Right cardiac atrium (tissue), 5 donors: ENCODE results near the gene NCKAP1. TPM values are rescaled to one million over a fixed set of nuclear protein-coding genes. Genes with fewer than 3 reads are reported as not detected.
A peak's percentile ranks its signal among the peaks of the same experiment; 100 is the strongest.

Experiments used
- ATAC-seq, 2 donors: fragments of 200-7000 bp; cut with Tn5 transposase; one replicate each; pipeline versions ENCODE4 v1.8.0 to v1.9.1; 2020; ENCODE audit warnings: moderate library complexity in 2 of 2, mild to moderate bottlenecking in 1 of 2
- DNase-seq, 3 donors: peaks; one replicate each; pipeline ENCODE4 v3.0.0-alpha.2; 2020
- H3K27ac ChIP-seq: one replicate; pipeline ENCODE4 v1.5.1; 2013; ENCODE audit warnings: mild to moderate bottlenecking, low read length, control low read depth, moderate library complexity
- H3K27me3 ChIP-seq: one replicate; pipeline ENCODE4 v1.6.1; 2013; ENCODE audit not compliant: control insufficient read depth, insufficient read depth
- H3K4me1 ChIP-seq: one replicate; pipeline ENCODE4 v1.6.1; 2013; ENCODE audit warnings: low read length; ENCODE audit not compliant: control insufficient read depth, insufficient read depth
- H3K4me3 ChIP-seq: one replicate; pipeline ENCODE4 v1.5.1; 2013; ENCODE audit warnings: low read length, control low read depth
- H3K9me3 ChIP-seq: one replicate; pipeline ENCODE4 v1.6.1; 2013; ENCODE audit warnings: low read length; ENCODE audit not compliant: control insufficient read depth
- WGBS: extraction: QIAGEN DNeasy Blood & Tissue Kit; methylation state at CpG from one replicate; pipeline ENCODE4 v1.1.7; 2013; 5-methylcytosine and 5-hydroxymethylcytosine counted together
- intact Hi-C, 4 donors: fragments of 100-400 bp; cut with DNase I; formaldehyde crosslinking; loops; one replicate each; pipeline versions ENCODE4 v1.11.0 to v1.14.0; 2022 to 2023
- polyA plus RNA-seq: library from polyadenylated mRNA; stranded (reverse); fragments of 200-250 nt; gene quantifications from one replicate; pipeline ENCODE4 v1.2.3, GENCODE V29; 2013
- total RNA-seq, 4 donors: library from RNA; stranded (reverse); fragmentation: NEBNext Ultra II Directional; extraction: Animal tissue kit (Norgen Biotek cat#: 25700); gene quantifications; one replicate each; pipeline ENCODE4 v1.2.1, GENCODE V29; 2021
- donor health status: healthy with polysubstance abuse.
- donor health status: DM: no; HTN: yes; CAD: no.
- donor health status: DM: no; HTN: no; CAD: no.
- donor health status: DM: no; HTN: yes; CAD: no; lungs with severe emphysema.
- donor health status: DM: yes; HTN: yes; CAD: no.

NCKAP1 gene
- total and polyA plus RNA-seq, 5 donors: 63.0 to 158 (median 132) TPM

DNA sequence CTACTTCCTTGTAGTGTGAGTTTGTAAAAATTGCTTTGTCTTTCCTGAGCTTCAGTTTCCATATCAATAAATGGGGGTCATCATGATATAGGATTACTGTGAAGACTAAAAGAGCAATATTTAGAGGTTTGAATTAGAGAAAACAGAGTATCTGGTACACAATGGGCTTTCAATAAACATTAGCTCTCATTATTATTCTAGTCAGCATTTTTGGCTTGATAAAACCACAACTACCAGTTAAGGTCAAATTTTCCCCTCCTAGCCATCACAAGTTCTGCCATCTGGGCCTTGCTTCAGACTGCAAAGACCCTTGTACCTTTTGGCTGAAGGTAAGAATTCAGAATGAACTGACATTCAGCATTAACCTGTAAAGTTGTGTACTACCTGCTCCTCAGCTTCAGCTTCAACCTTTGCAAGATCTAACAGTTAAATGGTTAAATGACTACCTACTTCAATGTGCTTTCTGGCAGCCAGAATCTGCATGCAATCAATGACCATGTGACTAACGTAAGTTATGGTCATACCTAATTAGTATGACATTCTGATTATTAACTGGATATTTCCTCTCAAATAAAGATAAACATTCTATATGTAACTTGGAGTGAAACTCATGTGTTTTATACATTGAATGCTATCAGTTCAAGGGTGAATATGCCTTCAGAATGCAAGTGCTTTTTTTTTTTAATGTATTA is 119.2 kb downstream of the NCKAP1 start:
- Histone ChIP-seq H3K27ac (no peak overlapping the region), H3K27me3 (no peaks in the 10 kb centered on the region), H3K9me3 (no peaks in the 10 kb centered on the region), H3K4me1 (no peaks in the 10 kb centered on the region), H3K4me3 (no peak overlapping the region)
- DNase-seq (no peak), ATAC-seq (no peak)
- 49% methylated on average over 1 of the region's 1 CpG for WGBS
- intact Hi-C loops: no loop called here

DNA sequence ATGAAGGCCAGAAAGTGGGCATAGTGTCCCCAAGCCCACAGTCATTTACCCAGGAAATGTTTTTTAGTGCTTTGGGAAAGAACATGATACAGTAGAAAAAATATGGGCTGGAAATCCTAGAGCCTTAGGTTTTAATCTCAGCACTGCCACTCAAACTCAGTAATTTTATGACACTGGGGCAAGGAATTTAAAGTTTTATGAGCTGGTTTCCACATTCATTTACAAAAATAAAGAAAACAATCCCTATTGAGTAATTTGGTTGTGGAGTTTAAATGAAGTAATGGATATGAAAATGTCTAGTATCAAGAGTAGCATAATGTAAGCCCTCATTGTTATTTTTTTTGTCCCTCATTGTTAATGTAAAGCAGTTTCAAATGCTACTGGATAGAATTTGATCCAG is 120.3 kb downstream of the NCKAP1 start:
- Histone ChIP-seq H3K27me3 (no peaks in the 10 kb centered on the region), H3K9me3 (no peaks in the 10 kb centered on the region), H3K27ac (no peak overlapping the region), H3K4me3 (no peak overlapping the region), H3K4me1 (no peaks in the 10 kb centered on the region)
- ATAC-seq: no peak
- intact Hi-C loops: no loop called here
- DNase-seq: no peak

DNA sequence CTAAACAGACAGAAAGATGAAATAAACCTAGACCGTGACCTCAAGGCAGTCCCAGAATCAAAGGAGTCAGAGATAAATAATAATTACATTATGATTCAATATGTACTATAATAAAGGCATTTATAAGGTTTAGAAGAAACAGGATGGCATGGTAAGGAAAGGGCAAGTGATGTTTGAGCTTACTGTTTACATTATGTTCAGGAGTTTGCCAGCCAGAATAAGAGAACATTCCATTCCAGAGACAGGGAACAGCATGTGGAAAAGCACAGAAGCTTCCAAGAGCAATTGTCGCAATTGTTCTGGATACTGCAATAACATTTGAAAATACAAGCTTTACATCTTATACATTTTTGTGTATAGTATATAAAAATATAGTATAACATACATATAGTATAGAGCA is 121.8 kb downstream of the NCKAP1 start:
- ATAC-seq: no peak
- intact Hi-C loops: no loop called here
- no peak for DNase-seq
- Histone ChIP-seq H3K4me3 (no peak overlapping the region), H3K27me3 (no peaks in the 10 kb centered on the region), H3K27ac (no peak overlapping the region), H3K9me3 (no peaks in the 10 kb centered on the region), H3K4me1 (no peaks in the 10 kb centered on the region)
- 98% methylated on average over 2 of the region's 2 CpGs for WGBS

DNA sequence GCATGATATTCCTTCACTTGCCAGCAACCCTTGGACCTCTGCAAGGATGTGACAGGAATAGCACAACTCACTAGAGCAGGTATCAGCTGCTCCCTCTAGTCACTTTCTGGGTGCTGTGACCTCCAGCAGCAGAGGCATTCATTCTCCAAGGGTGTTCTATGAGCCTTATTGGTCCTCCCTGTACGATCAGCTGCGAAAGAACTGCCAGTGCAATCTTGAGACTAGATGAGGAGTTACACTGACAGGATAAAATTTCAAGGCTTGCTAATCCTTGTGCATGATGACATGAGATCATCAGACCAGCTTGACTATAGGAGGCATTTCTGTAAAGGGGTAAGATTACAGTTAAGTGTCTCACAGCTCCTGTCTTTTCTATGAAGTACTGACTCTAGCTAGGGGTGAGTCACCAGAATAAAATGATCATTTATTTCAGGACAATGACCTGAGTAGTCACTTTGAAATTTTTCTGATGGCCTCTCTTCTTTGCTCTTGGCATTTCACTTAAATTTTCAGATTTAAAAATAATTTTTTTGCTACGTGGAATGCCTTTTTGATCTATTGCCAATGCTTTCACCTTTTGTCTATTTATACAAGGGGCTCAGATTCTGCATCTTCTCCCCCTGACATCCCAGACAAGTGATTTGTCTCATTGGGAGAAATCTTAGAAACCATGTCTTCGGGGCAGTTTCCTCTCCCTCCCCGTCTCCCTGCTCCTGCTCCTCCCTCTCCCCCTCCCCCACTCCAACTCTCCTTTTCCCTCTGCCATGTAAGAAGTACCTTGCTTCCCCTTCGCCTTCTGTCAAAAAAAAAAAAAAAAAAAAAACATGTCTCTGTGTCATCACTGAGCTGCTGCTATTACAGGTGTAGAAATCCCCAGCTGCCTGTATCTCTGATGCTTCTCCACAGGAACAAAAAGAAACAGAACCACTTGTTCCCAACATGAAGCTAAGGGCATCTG is 122.6 kb downstream of the NCKAP1 start:
- Histone ChIP-seq H3K27me3 (no peaks in the 10 kb centered on the region), H3K4me3 (no peak overlapping the region), H3K4me1 (no peaks in the 10 kb centered on the region), H3K9me3 (no peaks in the 10 kb centered on the region), H3K27ac (peak overlapping the region; percentile 18)
- DNase-seq (no peak), ATAC-seq (peak; percentile 54 to 64)
- 67% methylated on average over 6 of the region's 6 CpGs for WGBS
- intact Hi-C loops: no loop called here

DNA sequence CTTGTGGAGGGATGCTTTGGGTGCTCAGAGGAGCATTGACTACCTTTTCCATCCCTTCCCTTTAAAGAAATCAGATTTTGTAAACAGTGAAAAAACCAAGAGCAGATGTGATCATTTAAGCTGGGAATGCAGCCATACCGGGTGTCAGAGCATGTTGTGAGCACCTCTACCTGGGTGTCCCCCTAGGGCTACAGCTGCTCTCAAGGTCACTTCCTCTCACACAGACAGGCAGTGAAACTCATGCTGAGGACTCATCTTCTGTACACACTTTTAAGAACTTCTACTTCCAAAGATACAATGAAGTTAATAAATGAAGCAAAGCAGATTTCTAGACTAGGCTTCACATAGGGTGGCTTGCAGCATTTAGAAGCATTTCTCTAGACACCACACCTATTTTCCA is 123.4 kb downstream of the NCKAP1 start:
- 88% methylated on average over 1 of the region's 1 CpG for WGBS

DNA sequence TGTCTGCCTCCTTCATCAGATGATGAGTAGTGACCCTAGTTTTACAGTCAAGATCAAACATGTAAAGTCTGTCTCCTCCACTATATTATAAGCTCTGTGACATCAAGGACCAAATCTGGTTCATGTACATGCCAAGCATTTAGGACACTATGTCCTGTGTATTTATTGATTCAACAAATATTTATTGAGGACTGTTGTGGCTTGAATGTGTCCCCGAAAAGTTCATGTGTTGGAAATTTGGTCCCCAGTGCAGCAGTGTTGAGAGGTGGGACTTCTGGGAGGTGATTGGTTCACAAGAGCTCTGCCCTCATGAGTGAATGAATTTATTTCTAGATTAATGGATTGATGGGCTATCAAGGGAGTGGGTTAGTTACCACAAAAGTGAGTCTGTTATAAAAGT is 125.2 kb downstream of the NCKAP1 start:
- no peaks in the 10 kb centered on the region for H3K27me3 ChIP-seq
- no peak for DNase-seq
- no peak for ATAC-seq
- intact Hi-C loops: no loop called here
- H3K9me3 ChIP-seq: no peaks in the 10 kb centered on the region
- no peak overlapping the region for H3K4me3 ChIP-seq
- no peaks in the 10 kb centered on the region for H3K4me1 ChIP-seq
- H3K27ac ChIP-seq: no peak overlapping the region
- WGBS: 98% methylated on average over 1 of the region's 1 CpG

More for the DNA sequence above, 123.4 kb downstream of the NCKAP1 start:
- Histone ChIP-seq H3K27ac (no peak overlapping the region), H3K9me3 (no peaks in the 10 kb centered on the region), H3K4me1 (no peaks in the 10 kb centered on the region), H3K27me3 (no peaks in the 10 kb centered on the region), H3K4me3 (no peak overlapping the region)
- peak in 1 of 2 donors; percentile 34 for ATAC-seq
- intact Hi-C loops: no loop called here
- no peak for DNase-seq

DNA sequence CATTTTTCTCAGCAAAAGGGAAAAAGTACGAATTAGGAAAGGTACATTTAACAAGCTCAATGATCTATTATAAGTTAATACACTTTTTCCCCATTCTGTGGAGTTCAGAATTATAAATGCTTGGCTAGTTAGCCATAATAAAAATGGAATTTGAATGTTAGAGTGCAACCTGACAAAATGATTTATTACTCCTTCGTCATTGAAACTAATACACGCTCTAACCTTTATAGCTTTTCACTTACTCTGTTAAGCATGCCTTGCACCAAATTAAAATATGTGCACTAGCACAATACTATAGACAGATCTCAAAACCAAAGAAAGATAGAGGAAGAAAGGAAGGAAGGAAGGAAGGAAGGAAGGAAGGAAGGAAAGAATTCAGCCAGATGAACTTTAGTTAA is 125.7 kb downstream of the NCKAP1 start:
- no peaks in the 10 kb centered on the region for H3K4me1 ChIP-seq
- WGBS: 95% methylated on average over 3 of the region's 3 CpGs
- DNase-seq (no peak), ATAC-seq (no peak)
- no peak overlapping the region for H3K4me3 ChIP-seq
- no peaks in the 10 kb centered on the region for H3K9me3 ChIP-seq
- no peaks in the 10 kb centered on the region for H3K27me3 ChIP-seq
- H3K27ac ChIP-seq: no peak overlapping the region
- intact Hi-C loops: no loop called here

DNA sequence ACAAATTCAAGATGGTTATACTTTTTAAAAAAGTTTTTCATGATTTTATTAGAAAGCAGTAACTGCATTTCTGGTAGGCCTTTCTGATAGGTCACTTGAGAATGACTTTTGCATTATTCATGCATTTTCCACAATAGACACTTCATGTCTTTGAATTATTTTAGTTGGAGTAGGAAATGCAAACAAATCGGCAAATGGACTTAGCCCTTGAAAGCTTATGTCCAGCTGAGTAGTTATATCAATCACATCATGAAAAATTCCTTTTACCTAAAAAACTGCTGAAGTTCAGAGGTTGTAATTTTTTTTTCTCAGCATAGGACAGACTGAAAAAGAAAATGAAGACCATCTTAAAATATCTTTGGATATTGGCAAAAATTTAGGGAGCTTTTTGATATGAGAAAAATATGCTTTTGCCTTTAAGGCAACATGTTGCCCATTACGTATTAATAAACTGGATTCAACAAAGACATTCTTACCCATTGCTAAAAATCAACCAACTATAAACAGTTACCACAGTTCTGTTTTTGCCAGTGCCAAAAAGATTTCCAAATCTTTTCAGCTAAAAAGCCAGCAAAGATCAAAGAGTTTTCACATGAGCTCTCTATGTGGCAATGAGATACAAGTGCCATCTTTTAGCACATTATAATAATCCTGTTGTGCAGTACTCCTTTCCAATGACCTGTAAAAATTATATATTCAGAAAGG is 126.3 kb downstream of the NCKAP1 start:
- intact Hi-C loops: no loop called here

DNA sequence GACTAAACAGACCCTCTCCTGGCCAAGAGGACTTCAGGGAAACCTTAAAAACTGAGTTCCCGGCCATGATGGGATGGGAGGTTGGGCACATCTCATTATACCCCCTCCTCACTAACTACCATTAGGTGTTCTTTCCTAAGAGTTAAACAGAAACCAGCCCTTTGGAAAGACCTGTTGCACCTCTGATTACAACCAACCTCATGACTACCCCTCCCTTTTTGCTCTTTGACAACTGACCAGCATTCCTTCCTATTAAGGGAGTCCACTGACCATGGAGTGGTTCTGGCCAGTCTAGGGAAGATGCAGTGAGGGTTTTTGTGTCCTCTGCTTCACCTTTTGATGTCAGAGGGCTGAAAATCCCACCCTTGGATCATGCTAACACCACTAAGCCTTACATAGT is 127.3 kb downstream of the NCKAP1 start:
- Histone ChIP-seq H3K4me1 (peaks cover 2% of the 10 kb centered on the region), H3K27ac (no peak overlapping the region), H3K9me3 (no peaks in the 10 kb centered on the region), H3K4me3 (no peak overlapping the region), H3K27me3 (no peaks in the 10 kb centered on the region)
- intact Hi-C loops: no loop called here
- ATAC-seq (no peak), DNase-seq (no peak)
- 97% methylated on average over 1 of the region's 1 CpG for WGBS

More for the DNA sequence above, 126.3 kb downstream of the NCKAP1 start:
- no peaks in the 10 kb centered on the region for H3K9me3 ChIP-seq
- H3K27me3 ChIP-seq: no peaks in the 10 kb centered on the region
- WGBS: 90% methylated on average over 2 of the region's 2 CpGs
- no peak overlapping the region for H3K4me3 ChIP-seq
- DNase-seq: no peak
- peaks cover 2% of the 10 kb centered on the region for H3K4me1 ChIP-seq
- H3K27ac ChIP-seq: no peak overlapping the region
- ATAC-seq: no peak

DNA sequence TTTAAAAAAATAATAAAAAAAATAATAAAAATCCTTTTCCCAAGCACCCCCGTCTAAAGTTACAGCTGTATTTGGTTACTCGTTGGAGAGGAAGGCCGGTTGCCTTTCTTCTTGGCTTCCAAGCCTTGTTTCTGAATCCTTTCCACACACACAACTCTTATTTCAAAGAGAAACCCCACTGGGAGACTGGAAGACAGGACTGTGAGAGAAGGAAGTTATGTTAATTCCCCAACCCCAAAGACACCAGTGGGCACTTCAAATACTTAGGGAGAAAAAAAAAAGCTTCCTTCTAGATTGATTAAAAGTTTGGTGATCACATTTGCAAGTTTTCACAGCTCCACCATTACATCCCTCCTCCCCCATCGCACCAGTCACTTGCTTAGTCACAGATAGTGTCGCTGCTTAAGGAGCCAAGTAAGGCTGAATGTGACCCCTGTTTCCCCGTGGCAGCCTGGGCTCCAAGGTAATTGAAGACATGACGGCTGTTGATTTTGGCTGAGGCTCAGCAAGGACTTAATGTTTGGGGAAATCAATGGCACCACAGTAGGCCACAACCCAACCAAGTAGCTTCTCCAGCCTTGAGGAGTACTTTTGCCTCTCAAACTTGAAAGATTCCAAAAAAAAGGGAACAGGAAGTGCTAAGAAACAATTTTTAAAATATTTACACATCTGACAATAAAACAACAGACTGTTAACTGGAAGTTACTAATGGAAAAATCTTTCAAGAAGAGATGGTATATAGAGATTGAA is 131.0 kb downstream of the NCKAP1 start:
- no peaks in the 10 kb centered on the region for H3K27me3 ChIP-seq
- intact Hi-C loops: no loop called here
- WGBS: 64% methylated on average over 7 of the region's 7 CpGs
- DNase-seq (no peak), ATAC-seq (no peak)
- no peak overlapping the region for H3K27ac ChIP-seq
- no peaks in the 10 kb centered on the region for H3K9me3 ChIP-seq
- peaks cover 2% of the 10 kb centered on the region for H3K4me1 ChIP-seq
- no peak overlapping the region for H3K4me3 ChIP-seq
